ACC112 (cell line): ENCODE data around the gene NFIA.

Source experiments
- H2AFZ ChIP-seq: fragments of 200-600 bp; sonication (generic); one replicate; pipeline ENCODE4 v1.6.0; 2017; ENCODE audit warnings: antibody characterized with exemption, low read length; ENCODE audit not compliant: unreplicated experiment
- H3K27ac ChIP-seq: fragments of 200-600 bp; sonication (generic); 2 replicates; pipeline ENCODE4 v1.5.1; 2014; ENCODE audit warnings: low read depth, mild to moderate bottlenecking, antibody characterized with exemption, low read length, moderate library complexity
- H3K27me3 ChIP-seq: fragments of 200-600 bp; sonication (generic); 2 replicates; pipeline ENCODE4 v1.6.1; 2014; ENCODE audit warnings: mild to moderate bottlenecking, antibody characterized with exemption, low read length, moderate library complexity, mixed read lengths; ENCODE audit not compliant: insufficient read depth
- H3K36me3 ChIP-seq: fragments of 200-600 bp; sonication (generic); 2 replicates; pipeline ENCODE4 v1.6.1; 2016; ENCODE audit warnings: mild to moderate bottlenecking, antibody characterized with exemption, low read length, moderate library complexity, mixed read lengths; ENCODE audit not compliant: insufficient read depth
- H3K4me1 ChIP-seq: fragments of 200-600 bp; sonication (generic); one replicate; pipeline ENCODE4 v1.6.1; 2016; ENCODE audit warnings: low read length, mixed read lengths; ENCODE audit not compliant: insufficient read depth, unreplicated experiment, control insufficient read depth
- H3K4me3 ChIP-seq: fragments of 200-600 bp; sonication (generic); 2 replicates; pipeline ENCODE4 v1.5.1; 2014; ENCODE audit warnings: mild to moderate bottlenecking, low read depth, low read length
- H3K79me2 ChIP-seq: fragments of 200-600 bp; sonication (generic); one replicate; pipeline ENCODE4 v1.6.0; 2016; ENCODE audit warnings: low read length; ENCODE audit not compliant: control insufficient read depth, unreplicated experiment, insufficient read depth

NFIA gene

DNA sequence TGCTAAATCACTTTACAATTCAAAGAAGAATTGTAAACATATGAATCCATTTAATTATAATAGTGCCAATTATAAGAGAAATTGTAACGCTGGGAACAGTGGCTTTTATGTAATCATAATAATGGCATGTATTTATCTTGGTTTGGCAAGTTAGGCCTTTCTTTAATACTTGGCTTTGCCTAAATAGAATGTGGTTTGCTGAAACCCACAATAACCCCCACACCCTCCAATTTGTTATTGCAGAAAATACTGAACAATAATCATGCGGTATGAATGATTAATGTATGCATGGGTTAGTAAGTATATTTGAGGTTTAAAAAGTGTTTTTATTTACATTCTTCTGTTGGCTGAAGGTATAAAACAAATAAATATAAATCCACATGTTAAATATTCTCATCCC, 138.2 kb downstream of the NFIA start:
- Histone ChIP-seq H3K27me3 (no peaks in the 10 kb centered on the region), H3K27ac (no peak overlapping the region), H3K4me1 (peaks cover 8% of the 10 kb centered on the region), H3K79me2 (peaks cover 9% of the 10 kb centered on the region), H3K4me3 (no peak overlapping the region), H2AFZ (no peak overlapping the region), H3K36me3 (no peaks in the 10 kb centered on the region)

DNA sequence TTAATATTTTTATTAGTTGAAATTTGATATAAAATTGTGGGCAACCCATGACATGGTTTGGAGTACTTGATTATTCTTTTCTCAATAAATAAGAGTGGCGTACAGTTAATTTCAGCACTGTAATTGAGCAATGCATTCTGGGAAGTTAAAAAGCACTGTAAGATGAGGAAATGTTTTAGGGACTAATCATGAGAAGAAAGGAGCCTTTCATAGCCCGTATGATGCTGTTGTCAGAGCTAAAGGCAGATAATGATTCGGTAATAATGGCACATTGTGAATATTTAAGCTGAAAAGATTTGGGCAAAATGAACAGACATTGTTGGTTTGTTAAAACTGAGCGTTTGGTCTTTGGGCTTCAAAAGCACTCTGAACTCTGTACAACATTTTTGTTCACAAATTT, 139.3 kb downstream of the NFIA start:
- no peak overlapping the region for H2AFZ ChIP-seq
- H3K79me2 ChIP-seq: peaks cover 11% of the 10 kb centered on the region
- no peaks in the 10 kb centered on the region for H3K36me3 ChIP-seq
- no peak overlapping the region for H3K27ac ChIP-seq
- H3K27me3 ChIP-seq: no peaks in the 10 kb centered on the region
- no peak overlapping the region for H3K4me3 ChIP-seq
- peaks cover 15% of the 10 kb centered on the region for H3K4me1 ChIP-seq

DNA sequence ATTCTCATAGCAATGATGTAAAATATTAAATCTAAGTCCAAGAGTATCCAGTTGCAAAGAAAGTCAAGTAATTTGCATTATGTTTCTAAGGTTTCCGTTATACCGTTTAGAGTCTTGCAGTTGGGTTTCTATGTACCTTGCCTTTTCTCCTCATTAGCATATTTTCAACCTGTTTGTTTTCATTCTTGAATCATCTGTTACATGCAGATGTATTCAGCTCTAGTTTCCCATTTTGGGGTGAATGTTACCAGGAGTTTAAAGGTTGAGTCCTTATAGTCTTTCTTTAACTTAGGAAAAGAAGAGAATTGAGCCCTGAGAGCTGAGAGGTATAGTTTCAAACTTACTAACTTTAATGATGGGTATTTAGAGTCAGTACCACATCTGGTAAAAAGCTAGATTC, 139.9 kb downstream of the NFIA start:
- Histone ChIP-seq H3K27ac (no peak overlapping the region), H2AFZ (no peak overlapping the region), H3K4me3 (no peak overlapping the region), H3K79me2 (peaks cover 11% of the 10 kb centered on the region), H3K27me3 (no peaks in the 10 kb centered on the region), H3K36me3 (no peaks in the 10 kb centered on the region), H3K4me1 (peaks cover 19% of the 10 kb centered on the region)

DNA sequence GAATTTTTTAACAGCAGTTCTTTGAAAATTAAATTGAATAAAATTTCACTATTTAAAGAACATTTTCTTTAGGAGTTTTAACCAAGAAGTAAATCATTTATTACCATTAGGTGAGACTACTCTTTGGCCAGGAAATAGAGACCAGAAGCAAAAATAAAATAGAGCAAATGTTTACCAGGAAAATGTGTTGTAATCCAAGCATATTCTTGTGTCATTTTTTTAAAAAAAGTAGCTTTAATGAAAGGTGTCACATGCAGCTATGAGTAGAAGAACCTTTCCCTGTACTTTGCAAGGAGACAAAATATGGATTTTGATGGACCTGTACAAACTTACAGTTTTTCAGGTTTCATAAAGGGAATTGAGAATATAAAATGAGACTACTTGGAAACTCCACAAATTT, 140.8 kb downstream of the NFIA start:
- no peak overlapping the region for H3K27ac ChIP-seq
- H3K27me3 ChIP-seq: no peaks in the 10 kb centered on the region
- peaks cover 26% of the 10 kb centered on the region for H3K4me1 ChIP-seq
- H3K36me3 ChIP-seq: no peaks in the 10 kb centered on the region
- H3K4me3 ChIP-seq: no peak overlapping the region
- H3K79me2 ChIP-seq: peaks cover 12% of the 10 kb centered on the region
- H2AFZ ChIP-seq: no peak overlapping the region

DNA sequence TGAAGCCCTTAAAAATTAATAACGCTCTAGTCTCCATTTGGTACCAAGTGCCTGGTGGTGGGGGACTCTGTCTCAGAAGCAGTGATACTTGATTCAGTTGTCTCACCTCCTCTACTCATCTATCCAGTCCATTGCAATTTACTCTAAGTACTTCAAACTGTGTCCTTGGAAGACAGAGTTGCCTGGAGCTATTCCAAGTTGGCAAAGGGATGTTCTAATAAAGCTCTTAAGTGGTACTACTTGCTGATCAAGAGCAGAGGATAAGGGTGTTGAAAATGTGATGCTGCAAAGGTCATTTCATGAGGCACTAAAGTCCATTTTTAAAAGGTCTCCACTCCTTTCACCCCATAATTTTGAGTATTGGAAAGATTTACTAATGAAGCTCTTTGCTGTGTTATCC, 142.2 kb downstream of the NFIA start:
- H2AFZ ChIP-seq: no peak overlapping the region
- no peak overlapping the region for H3K4me3 ChIP-seq
- H3K79me2 ChIP-seq: peaks cover 14% of the 10 kb centered on the region
- H3K27ac ChIP-seq: no peak overlapping the region
- no peaks in the 10 kb centered on the region for H3K36me3 ChIP-seq
- no peaks in the 10 kb centered on the region for H3K27me3 ChIP-seq
- peaks cover 29% of the 10 kb centered on the region for H3K4me1 ChIP-seq

DNA sequence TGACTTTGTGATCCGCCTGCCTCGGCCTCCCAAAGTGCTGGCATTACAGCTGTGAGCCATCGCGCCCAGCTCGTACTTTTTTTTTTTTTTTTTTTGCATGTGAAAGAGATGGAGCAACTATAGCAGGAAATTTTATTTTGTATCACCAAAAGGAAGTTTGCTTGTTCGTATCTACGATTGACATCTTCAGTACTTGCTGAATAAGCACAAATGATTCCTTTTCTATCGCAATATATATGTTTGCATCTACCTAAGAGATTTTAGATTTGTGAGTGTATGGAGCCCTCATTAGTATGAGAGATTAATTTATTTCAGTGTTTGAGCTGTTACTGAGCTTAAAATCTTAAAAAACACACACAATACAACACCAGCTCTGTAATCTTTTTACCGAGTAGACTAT, 143.1 kb downstream of the NFIA start:
- Histone ChIP-seq H3K27ac (no peak overlapping the region), H3K36me3 (no peaks in the 10 kb centered on the region), H3K27me3 (no peaks in the 10 kb centered on the region), H3K4me3 (no peak overlapping the region), H3K79me2 (peaks cover 15% of the 10 kb centered on the region), H2AFZ (no peak overlapping the region), H3K4me1 (peaks cover 24% of the 10 kb centered on the region)

DNA sequence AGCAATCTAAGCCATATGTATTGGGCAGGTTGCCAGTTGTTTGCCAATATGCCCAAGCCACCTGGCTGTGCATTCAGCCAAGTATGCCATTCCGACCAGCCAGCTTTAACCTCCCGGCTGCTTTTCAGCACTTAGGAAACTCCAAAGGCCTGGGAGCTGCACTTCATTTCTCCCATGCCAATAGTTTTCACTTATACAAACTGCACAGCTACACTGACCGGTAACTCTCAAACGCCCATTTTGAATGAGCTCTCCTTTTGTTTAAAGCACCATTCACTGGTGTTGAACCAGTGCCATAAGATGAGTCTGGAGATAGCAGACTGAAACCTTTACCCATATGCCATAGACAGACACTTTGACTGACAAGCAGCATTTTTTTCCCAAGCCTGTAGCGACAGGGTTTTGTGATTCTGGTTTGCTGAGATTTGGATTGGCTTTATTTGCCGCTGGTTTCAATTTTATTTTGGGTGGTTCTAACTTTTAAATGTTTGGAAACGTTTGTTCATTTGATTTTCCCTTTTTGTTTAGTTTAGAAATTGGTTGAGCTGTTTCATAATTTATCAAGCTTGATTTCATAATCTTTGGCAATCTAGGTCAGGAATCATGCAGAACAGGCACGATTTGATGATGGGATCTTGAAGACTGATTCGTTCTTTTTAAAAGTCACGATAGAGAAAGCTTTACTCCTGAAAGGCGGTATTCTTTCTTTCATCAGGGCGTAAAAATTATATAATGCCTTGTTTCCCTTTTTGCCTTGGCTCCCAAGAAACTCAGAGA, 144.6 kb downstream of the NFIA start:
- peak overlapping the region; percentile 75 for H3K4me3 ChIP-seq
- H3K27me3 ChIP-seq: no peaks in the 10 kb centered on the region
- peaks cover 21% of the 10 kb centered on the region for H3K4me1 ChIP-seq
- peaks cover 17% of the 10 kb centered on the region for H3K79me2 ChIP-seq
- peak overlapping the region; percentile 63 for H2AFZ ChIP-seq
- peak overlapping the region; percentile 61 for H3K27ac ChIP-seq
- no peaks in the 10 kb centered on the region for H3K36me3 ChIP-seq

DNA sequence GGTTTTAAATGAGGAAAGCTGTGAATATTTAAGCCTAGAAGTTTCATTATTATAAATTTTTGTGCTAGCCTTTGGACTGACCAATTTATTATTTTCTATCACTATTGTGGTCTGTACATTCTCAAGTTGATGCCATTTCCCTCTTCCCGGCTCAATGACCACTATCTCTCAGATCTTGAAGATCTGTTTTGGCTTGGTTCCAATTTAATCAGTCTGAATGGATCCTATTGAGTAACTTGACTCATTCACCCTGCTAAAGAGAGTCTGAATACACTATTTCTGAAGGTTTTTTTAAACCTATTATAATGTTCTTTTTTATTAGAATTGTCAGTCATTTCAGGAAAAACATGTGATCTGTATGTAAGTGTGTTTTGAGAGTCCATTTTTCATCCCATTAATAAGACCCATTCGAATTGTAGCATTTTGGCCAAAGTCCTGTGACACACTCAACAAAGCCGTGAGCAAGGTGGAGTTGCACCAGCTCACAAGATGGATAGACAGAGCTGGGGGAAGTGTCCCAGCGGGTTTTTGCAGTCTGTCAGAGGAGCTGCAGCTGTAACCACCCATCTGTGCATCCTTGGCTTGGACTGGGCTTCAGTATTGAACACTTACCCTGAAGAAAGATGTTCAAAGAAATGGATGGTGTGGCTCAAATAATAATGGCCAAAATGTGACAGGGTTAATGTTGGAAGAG, 145.6 kb downstream of the NFIA start:
- H3K27me3 ChIP-seq: no peaks in the 10 kb centered on the region
- peaks cover 21% of the 10 kb centered on the region for H3K4me1 ChIP-seq
- H3K4me3 ChIP-seq: peak overlapping the region; percentile 75
- H2AFZ ChIP-seq: no peak overlapping the region
- no peaks in the 10 kb centered on the region for H3K36me3 ChIP-seq
- H3K79me2 ChIP-seq: peaks cover 17% of the 10 kb centered on the region
- H3K27ac ChIP-seq: peak overlapping the region; percentile 61; the same call in 1 of the 2 replicates

DNA sequence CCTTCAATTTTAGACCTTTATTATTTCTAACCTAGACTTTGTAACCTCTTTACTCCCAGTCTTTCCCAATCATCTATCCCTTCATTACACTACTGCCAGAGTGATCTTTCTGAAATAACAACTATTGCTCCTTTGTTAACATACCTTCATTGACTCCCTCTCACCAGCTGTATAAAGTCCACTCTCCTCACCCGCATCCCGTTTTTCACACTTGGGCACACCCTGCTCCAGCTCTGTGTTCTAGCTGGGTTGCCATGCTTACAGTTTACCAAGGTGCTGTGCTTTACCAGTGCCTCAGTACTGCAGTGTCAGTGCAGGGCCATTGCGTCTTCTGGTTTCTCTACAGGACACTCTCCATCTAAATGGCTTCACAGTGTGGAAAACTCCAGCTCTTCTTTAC, 148.2 kb downstream of the NFIA start:
- H3K4me3 ChIP-seq: no peak overlapping the region
- H3K36me3 ChIP-seq: no peaks in the 10 kb centered on the region
- H3K4me1 ChIP-seq: peaks cover 21% of the 10 kb centered on the region
- no peak overlapping the region for H2AFZ ChIP-seq
- no peak overlapping the region for H3K27ac ChIP-seq
- H3K79me2 ChIP-seq: peaks cover 12% of the 10 kb centered on the region
- no peaks in the 10 kb centered on the region for H3K27me3 ChIP-seq

DNA sequence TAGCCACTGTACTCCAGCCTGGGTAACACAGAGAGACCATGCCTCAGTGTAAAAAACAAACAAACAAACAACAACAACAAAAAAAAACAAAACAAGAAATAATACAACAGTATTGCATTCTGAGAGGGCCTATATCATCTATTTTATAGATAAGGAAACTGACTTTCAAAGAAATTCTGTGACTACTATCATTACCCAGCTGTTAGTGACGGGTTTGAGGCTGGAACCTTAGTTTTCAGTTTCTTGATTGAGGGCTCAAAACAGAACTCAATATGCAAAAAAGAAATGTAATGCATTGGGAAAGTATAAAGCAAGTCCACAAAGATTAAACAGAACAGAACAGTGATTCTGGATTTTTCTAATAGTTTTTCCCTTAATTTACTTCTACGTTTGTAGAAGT, 149.4 kb downstream of the NFIA start:
- Histone ChIP-seq H3K79me2 (peaks cover 9% of the 10 kb centered on the region), H3K4me1 (peaks cover 12% of the 10 kb centered on the region), H3K27me3 (no peaks in the 10 kb centered on the region), H3K4me3 (no peak overlapping the region), H3K27ac (no peak overlapping the region), H3K36me3 (no peaks in the 10 kb centered on the region), H2AFZ (no peak overlapping the region)

DNA sequence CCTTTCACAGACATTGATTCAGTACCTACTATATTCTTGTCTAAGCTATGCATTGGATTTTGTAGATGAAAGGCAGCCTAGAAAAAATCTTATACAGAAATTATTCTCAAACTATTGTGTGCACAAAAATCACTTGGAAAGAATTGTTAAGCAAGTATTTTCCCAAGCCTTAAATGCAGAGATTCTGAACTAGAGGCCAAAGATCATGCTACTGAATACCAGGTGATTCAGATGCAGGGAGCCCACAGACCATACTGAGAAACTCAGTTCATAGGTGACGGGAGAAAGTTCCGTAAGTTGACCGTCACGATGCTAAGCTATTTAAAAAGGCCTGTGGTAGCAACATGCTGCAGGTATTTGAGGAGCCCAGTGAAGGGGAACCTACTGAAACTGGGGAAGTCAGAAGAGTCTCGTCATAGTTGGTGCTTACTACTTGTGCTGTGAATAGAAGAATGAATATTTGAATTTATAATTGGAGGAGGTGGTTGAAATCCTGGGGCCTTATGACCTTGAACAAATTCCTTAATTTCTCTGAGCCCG, 150.8 kb downstream of the NFIA start:
- Histone ChIP-seq H3K36me3 (no peaks in the 10 kb centered on the region), H3K4me3 (no peak overlapping the region), H3K27ac (no peak overlapping the region), H3K4me1 (peaks cover 2% of the 10 kb centered on the region), H2AFZ (no peak overlapping the region), H3K79me2 (peaks cover 12% of the 10 kb centered on the region), H3K27me3 (no peaks in the 10 kb centered on the region)
